Fibroblast of pulmonary artery (primary cell): ENCODE data around the gene DLK1.

Source experiments
- DNase-seq: peaks from one replicate; pipeline ENCODE4 v3.0.0-alpha.2; 2010; ENCODE audit warnings: low read depth
- H3K4me3 ChIP-seq: replicated peaks from 2 replicates; pipeline ENCODE4 v1.5.1; 2011; ENCODE audit warnings: low read depth, mild to moderate bottlenecking, control low read depth, low read length, moderate library complexity
- CTCF ChIP-seq: IDR thresholded peaks from 2 replicates; pipeline ENCODE4 v1.5.1; 2011; ENCODE audit warnings: mild to moderate bottlenecking, control low read depth, low read length, inconsistent platforms; ENCODE audit errors: missing control alignments

Gene DLK1

GRCh38 chr14:100698066-100698465 is 28.6 kb upstream of the DLK1 start:
- no peak for DNase-seq
- no peak for TF ChIP-seq CTCF
- no peak overlapping the region for H3K4me3 ChIP-seq

- no peak for TF ChIP-seq CTCF
Measured at GRCh38 chr14:100698666-100699448, 27.8 kb upstream of the DLK1 start.

GRCh38 chr14:100701314-100701713 is 25.4 kb upstream of the DLK1 start:
- no peak for TF ChIP-seq CTCF
- H3K4me3 ChIP-seq: no peak overlapping the region
- DNase-seq: no peak

More at GRCh38 chr14:100698666-100699448, 27.8 kb upstream of the DLK1 start:
- DNase-seq: no peak
- H3K4me3 ChIP-seq: no peak overlapping the region

- H3K4me3 ChIP-seq: no peak overlapping the region
- DNase-seq: no peak
- no peak for TF ChIP-seq CTCF
Measured at GRCh38 chr14:100702590-100702989, 24.1 kb upstream of the DLK1 start.

GRCh38 chr14:100703386-100704220 is 23.1 kb upstream of the DLK1 start:
- no peak for TF ChIP-seq CTCF
- no peak for DNase-seq
- no peak overlapping the region for H3K4me3 ChIP-seq

- no peak for TF ChIP-seq CTCF
- H3K4me3 ChIP-seq: no peak overlapping the region
Measured at GRCh38 chr14:100706200-100706599, 20.5 kb upstream of the DLK1 start.

GRCh38 chr14:100706860-100707259 is 19.8 kb upstream of the DLK1 start:
- TF ChIP-seq CTCF: no peak
- DNase-seq: no peak
- H3K4me3 ChIP-seq: no peak overlapping the region

More at GRCh38 chr14:100706200-100706599, 20.5 kb upstream of the DLK1 start:
- DNase-seq: no peak
